H9 (cell line): ENCODE data around the gene MYLK. TPM values are rescaled to one million over a fixed set of nuclear protein-coding genes. Genes with fewer than 3 reads are reported as not detected.

Source experiments
- DNase-seq: peaks from one replicate; pipeline ENCODE4 v3.0.0-alpha.2; 2017
- H2AFZ ChIP-seq: one replicate; pipeline ENCODE4 v1.6.1; 2013; ENCODE audit warnings: mild to moderate bottlenecking, low read length, control low read depth, moderate library complexity
- H2AK5ac ChIP-seq: 2 replicates; pipeline ENCODE4 v1.6.1; 2013; ENCODE audit warnings: low read length, control low read depth, mixed read lengths; ENCODE audit not compliant: insufficient read length
- H2BK120ac ChIP-seq: one replicate; pipeline ENCODE4 v1.6.1; 2013; ENCODE audit warnings: low read depth, mild to moderate bottlenecking, low read length, control low read depth, inconsistent platforms; ENCODE audit not compliant: poor library complexity, severe bottlenecking
- H2BK12ac ChIP-seq: 2 replicates; pipeline ENCODE4 v1.6.1; 2013; ENCODE audit warnings: low read length, control low read depth, mixed read lengths, low read depth; ENCODE audit not compliant: insufficient read length
- H2BK15ac ChIP-seq: 2 replicates; pipeline ENCODE4 v1.6.1; 2013; ENCODE audit warnings: low read depth, low read length, control low read depth
- H2BK20ac ChIP-seq: one replicate; pipeline ENCODE4 v1.6.1; 2013; ENCODE audit warnings: low read depth, mild to moderate bottlenecking, low read length, control low read depth, inconsistent platforms; ENCODE audit not compliant: poor library complexity, severe bottlenecking
- H2BK5ac ChIP-seq: 2 replicates; pipeline ENCODE4 v1.6.1; 2013; ENCODE audit warnings: low read length, control low read depth, mixed read lengths; ENCODE audit not compliant: insufficient read length
- H3K14ac ChIP-seq: 2 replicates; pipeline ENCODE4 v1.6.1; 2013; ENCODE audit warnings: low read length, control low read depth; ENCODE audit not compliant: insufficient read depth
- H3K18ac ChIP-seq: 2 replicates; pipeline ENCODE4 v1.6.1; 2013; ENCODE audit warnings: low read depth, mild to moderate bottlenecking, mixed read lengths, low read length, control low read depth; ENCODE audit not compliant: insufficient read length
- H3K23ac ChIP-seq: 2 replicates; pipeline ENCODE4 v1.6.1; 2013; ENCODE audit warnings: low read length, control low read depth, mixed read lengths, low read depth; ENCODE audit not compliant: insufficient read length
- H3K23me2 ChIP-seq: 2 replicates; pipeline ENCODE4 v1.6.1; 2013; ENCODE audit warnings: low read depth, mild to moderate bottlenecking, mixed read lengths, low read length, control low read depth; ENCODE audit not compliant: insufficient read length, poor library complexity, severe bottlenecking
- H3K27ac ChIP-seq: 2 replicates; pipeline ENCODE4 v1.5.1; 2013; ENCODE audit warnings: low read length, control low read depth, mixed read lengths, low read depth; ENCODE audit not compliant: insufficient read length
- H3K27me3 ChIP-seq: 2 replicates; pipeline ENCODE4 v1.6.1; 2013; ENCODE audit warnings: low read length, control low read depth, inconsistent platforms; ENCODE audit not compliant: insufficient read depth
- H3K4ac ChIP-seq: 2 replicates; pipeline ENCODE4 v1.6.1; 2013; ENCODE audit warnings: low read depth, mild to moderate bottlenecking, control low read depth, inconsistent platforms, low read length, moderate library complexity
- H3K4me1 ChIP-seq: 2 replicates; pipeline ENCODE4 v1.6.1; 2013; ENCODE audit warnings: low read length, control low read depth, inconsistent platforms; ENCODE audit not compliant: insufficient read depth
- H3K4me2 ChIP-seq: 2 replicates; pipeline ENCODE4 v1.6.1; 2013; ENCODE audit warnings: low read length, control low read depth, mixed read lengths; ENCODE audit not compliant: insufficient read length, insufficient read depth
- H3K56ac ChIP-seq: 2 replicates; pipeline ENCODE4 v1.6.1; 2013; ENCODE audit warnings: low read depth, mild to moderate bottlenecking, mixed read lengths, low read length, control low read depth; ENCODE audit not compliant: insufficient read length
- H3K79me1 ChIP-seq: 2 replicates; pipeline ENCODE4 v1.6.1; 2013; ENCODE audit warnings: low read depth, mild to moderate bottlenecking, moderate library complexity, low read length, control low read depth, inconsistent platforms; ENCODE audit not compliant: insufficient read depth, poor library complexity, severe bottlenecking
- H3K79me2 ChIP-seq: 2 replicates; pipeline ENCODE4 v1.6.1; 2013; ENCODE audit warnings: low read length, control low read depth, inconsistent platforms; ENCODE audit not compliant: insufficient read depth
- H3K9ac ChIP-seq: 2 replicates; pipeline ENCODE4 v1.6.1; 2013; ENCODE audit warnings: low read length, control low read depth, mixed read lengths; ENCODE audit not compliant: insufficient read length; ENCODE audit errors: extremely low read depth
- H3K9me3 ChIP-seq: one replicate; pipeline ENCODE4 v1.6.1; 2013; ENCODE audit warnings: low read depth, low read length, inconsistent platforms; ENCODE audit not compliant: control insufficient read depth
- H3T11ph ChIP-seq: one replicate; pipeline ENCODE4 v1.6.1; 2013; ENCODE audit warnings: mild to moderate bottlenecking, low read length, control low read depth, inconsistent platforms
- H4K20me1 ChIP-seq: one replicate; pipeline ENCODE4 v1.6.1; 2013; ENCODE audit not compliant: control insufficient read depth, insufficient read length, insufficient read depth
- H4K5ac ChIP-seq: 2 replicates; pipeline ENCODE4 v1.6.1; 2013; ENCODE audit warnings: low read depth, mild to moderate bottlenecking, mixed read lengths, low read length, control low read depth; ENCODE audit not compliant: insufficient read length
- H4K8ac ChIP-seq: replicated peaks from 2 replicates; pipeline ENCODE4 v1.6.1; 2013; ENCODE audit warnings: low read length, control low read depth, mixed read lengths, low read depth; ENCODE audit not compliant: insufficient read length
- H4K91ac ChIP-seq: 2 replicates; pipeline ENCODE4 v1.6.1; 2013; ENCODE audit warnings: low read depth, mild to moderate bottlenecking, moderate library complexity, mixed read lengths, low read length, control low read depth; ENCODE audit not compliant: insufficient read length
- H3K27ac Mint-ChIP-seq, 3 experiments: 2 replicates in 2 of 3; 3 replicates in 1 of 3; pipeline ENCODE4 v1.8.0; 2020 to 2021; ENCODE audit warnings: mixed read lengths in 3 of 3, mild to moderate bottlenecking in 1 of 3, moderate library complexity in 1 of 3
- H3K27me3 Mint-ChIP-seq: 2 replicates; pipeline ENCODE4 v1.8.0; 2021; ENCODE audit warnings: low read depth, mild to moderate bottlenecking, moderate library complexity, mixed read lengths
- H3K36me3 Mint-ChIP-seq, 3 experiments: 2 replicates in 2 of 3; 3 replicates in 1 of 3; pipeline ENCODE4 v1.8.0; 2020 to 2021; ENCODE audit warnings: low read depth in 3 of 3, mixed read lengths in 3 of 3; ENCODE audit not compliant: insufficient read depth in 1 of 3
- H3K4me1 Mint-ChIP-seq, 2 experiments: 2 replicates each; pipeline ENCODE4 v1.8.0; 2020; ENCODE audit warnings: mixed read lengths in 2 of 2
- H3K4me3 Mint-ChIP-seq, 2 experiments: 2 replicates in 1 of 2; 3 replicates in 1 of 2; pipeline ENCODE4 v1.8.0; 2020 to 2021; ENCODE audit warnings: mild to moderate bottlenecking in 2 of 2, mixed read lengths in 2 of 2, moderate library complexity in 1 of 2
- H3K9me3 Mint-ChIP-seq, 2 experiments: 2 replicates in 1 of 2; 3 replicates in 1 of 2; pipeline ENCODE4 v1.8.0; 2020; ENCODE audit warnings: mild to moderate bottlenecking in 2 of 2, mixed read lengths in 2 of 2, moderate library complexity in 1 of 2
- CTCF ChIP-seq: fragments of 200-600 bp; sonication (generic); conservative IDR thresholded peaks from 3 replicates; pipeline ENCODE4 v1.8.0; 2021; ENCODE audit warnings: antibody characterized with exemption, mild to moderate bottlenecking
- WGBS: extraction: QIAGEN DNeasy Blood & Tissue Kit; methylation state at CpG from one replicate; pipeline ENCODE4 v1.1.7; 2013; ENCODE audit warnings: missing lambda C conversion rate, low lambda C conversion rate, mixed read lengths; ENCODE audit not compliant: insufficient read length; ENCODE audit errors: extremely low coverage; 5-methylcytosine and 5-hydroxymethylcytosine counted together
- total RNA-seq: library from RNA; stranded (reverse); gene quantifications from 2 replicates; pipeline ENCODE4 v1.2.1, GENCODE V29; 2021

Gene MYLK
- total RNA-seq, 1 experiment from 2014 or later = 10.1 TPM

- no peak overlapping the region for H3K27ac ChIP-seq
- H2BK12ac ChIP-seq = no peak overlapping the region
- H3K9me3 ChIP-seq = no peaks in the 10 kb centered on the region
- no peaks in the 10 kb centered on the region; a peak in 1 of 7 replicates for H3K36me3 Mint-ChIP-seq
- H3K4me1 Mint-ChIP-seq = peaks cover 13 to 16% of the 10 kb centered on the region in 2 experiments
- no peak overlapping the region for H2AK5ac ChIP-seq
- H4K91ac ChIP-seq = no peak overlapping the region
- no peak overlapping the region for H3K56ac ChIP-seq
- H3K9ac ChIP-seq = no peak overlapping the region
- no peak overlapping the region for H2AFZ ChIP-seq
- no peaks in the 10 kb centered on the region for H4K20me1 ChIP-seq
- H3K4me3 Mint-ChIP-seq = no peak overlapping the region
- no peaks in the 10 kb centered on the region for H3K9me3 Mint-ChIP-seq
- H2BK5ac ChIP-seq = no peak overlapping the region
- peaks cover 7% of the 10 kb centered on the region for H3K4me1 ChIP-seq
- no peaks in the 10 kb centered on the region for H3K79me1 ChIP-seq
- H4K8ac ChIP-seq = no peak overlapping the region
- H4K5ac ChIP-seq = no peak overlapping the region
- no peaks in the 10 kb centered on the region for H3K27me3 Mint-ChIP-seq
- H3K23me2 ChIP-seq = no peaks in the 10 kb centered on the region
- TF ChIP-seq CTCF = no peak
- DNase-seq = no peak
- H2BK15ac ChIP-seq = no peak overlapping the region
- H3T11ph ChIP-seq = no peak overlapping the region
- H2BK20ac ChIP-seq = no peak overlapping the region
- H3K4me2 ChIP-seq = no peak overlapping the region
- WGBS = no CpG with 5 or more reads among the region's 8 CpGs
- no peaks in the 10 kb centered on the region for H3K27me3 ChIP-seq
- H3K18ac ChIP-seq = no peak overlapping the region
- H3K14ac ChIP-seq = no peak overlapping the region
- no peaks in the 10 kb centered on the region for H3K79me2 ChIP-seq
- H3K27ac Mint-ChIP-seq = peak overlapping the region in 1 of 3 experiments; percentile 40; a peak in 1 of 7 replicates
- no peak overlapping the region for H3K4ac ChIP-seq
- H2BK120ac ChIP-seq = no peak overlapping the region
- H3K23ac ChIP-seq = no peak overlapping the region
Measured at GRCh38 chr3:123620343-123620742, 263.8 kb downstream of the MYLK start.
